CD4-positive, alpha-beta T cell treated with Interleukin-4 for 4 hours (primary cell): ENCODE measurements around the gene GPAM.

Source experiments
- DNase-seq: peaks from one replicate; pipeline ENCODE4 v3.0.0-alpha.2; 2020

GPAM gene

DNA sequence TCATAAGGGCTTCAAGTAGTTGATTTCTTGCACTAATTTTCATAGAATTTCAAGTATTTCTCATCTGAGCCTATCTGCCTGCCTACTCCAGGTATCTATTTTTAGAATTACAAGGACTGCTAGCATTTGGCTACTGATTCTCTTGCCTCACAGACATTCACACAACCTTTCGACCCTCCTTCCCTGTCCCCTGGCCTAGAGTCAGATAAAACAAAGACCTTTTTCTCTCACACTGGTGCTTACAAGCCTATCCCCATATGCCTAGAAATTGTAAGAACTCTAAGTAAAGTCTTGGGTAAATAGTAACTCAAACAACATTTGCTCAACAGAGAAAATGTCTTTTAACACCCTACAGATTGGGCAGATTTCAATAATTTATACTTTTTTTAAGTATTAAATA lies 6.3 kb downstream of the GPAM start:
- DNase-seq: no peak

DNA sequence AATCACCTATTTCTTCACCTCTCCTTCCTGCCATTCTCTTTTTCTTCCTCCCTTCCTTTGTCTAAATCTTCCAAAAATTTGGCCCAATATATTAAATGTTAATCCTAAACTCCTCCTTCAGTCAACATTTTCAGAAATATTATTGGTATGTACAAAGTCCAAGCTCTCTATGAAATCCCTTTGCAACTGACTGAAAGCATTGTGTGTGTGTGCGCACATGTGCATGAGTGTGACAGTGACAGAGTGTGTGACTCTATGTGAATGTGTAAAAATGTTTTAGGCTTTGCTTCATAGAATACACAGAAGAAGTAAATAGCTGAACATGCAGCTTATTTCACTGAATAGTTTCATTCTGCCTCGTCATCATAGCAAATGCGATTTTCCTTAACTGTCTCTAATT lies 7.0 kb downstream of the GPAM start:
- DNase-seq: no peak

DNA sequence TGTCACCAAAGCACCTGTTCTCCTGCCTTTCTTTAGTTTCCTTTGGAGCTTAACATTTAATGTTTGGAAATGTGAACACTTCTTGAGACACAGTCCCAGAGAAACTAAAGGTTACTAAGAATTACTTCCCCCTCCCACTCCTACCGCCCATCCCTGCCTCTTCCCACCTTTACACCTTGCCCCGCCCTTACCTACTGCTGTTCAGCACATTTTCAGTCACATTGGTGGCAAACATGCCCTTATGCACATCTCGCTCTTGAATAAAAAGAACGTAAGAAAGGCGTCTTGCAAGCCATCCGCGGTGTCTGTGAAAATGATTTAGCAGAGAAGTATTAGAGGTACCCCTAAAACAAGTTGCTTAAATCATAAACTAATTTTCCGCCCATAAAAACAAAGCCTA lies 8.2 kb downstream of the GPAM start:
- no peak for DNase-seq

DNA sequence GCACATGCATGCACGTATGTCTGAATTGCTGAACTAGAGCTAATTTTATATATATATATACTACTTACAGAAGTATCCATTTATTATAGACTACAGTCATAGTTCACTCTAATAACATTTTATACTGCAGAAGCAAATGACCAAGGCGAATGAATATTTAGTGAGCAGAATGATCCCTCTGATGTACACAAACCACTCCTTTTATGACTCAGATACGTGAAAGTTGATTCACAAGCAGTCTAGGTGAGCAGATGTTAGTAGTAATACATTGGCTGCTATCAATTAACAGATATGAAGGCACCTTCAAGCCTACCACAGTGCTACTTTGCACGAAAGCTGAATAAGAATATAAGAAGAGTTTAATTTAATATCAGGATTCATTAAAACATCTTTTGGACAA lies 10.4 kb downstream of the GPAM start:
- no peak for DNase-seq

DNA sequence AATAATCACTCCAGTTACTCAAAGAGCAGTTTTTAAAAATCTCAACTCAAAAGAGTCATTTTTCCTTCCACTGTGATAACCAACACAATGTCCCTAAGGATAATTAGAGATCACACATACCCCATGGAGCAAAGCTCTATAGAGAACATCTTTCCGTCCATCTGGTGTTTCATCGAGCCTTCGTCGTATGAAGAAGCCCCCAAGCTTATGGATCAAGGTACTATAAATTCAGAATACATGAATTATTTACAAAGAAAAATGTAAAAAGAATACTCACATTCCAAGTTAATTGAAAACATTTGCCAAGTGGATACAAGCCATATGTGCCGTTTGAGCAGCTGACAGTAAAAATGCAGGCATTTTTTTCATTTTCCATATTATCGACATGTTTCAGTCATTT lies 14.8 kb downstream of the GPAM start:
- no peak for DNase-seq

DNA sequence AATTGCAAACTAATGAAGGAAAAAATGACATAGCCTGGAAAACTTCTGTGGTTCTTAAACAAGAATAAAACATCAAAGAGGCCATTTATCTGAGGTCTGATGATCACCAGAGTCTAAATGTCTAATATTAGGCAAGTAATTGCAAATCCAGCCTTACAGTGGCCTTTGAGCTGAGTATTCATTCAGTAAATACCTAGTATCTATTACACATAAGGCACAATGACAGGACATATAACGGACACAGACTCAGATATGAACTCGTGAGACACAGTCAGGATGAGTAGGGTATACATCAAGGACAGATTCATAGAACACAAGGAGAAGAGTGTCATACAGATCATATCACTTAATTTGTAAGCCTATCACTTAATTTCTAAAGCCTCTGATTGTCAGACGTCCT lies 16.8 kb downstream of the GPAM start:
- no peak for DNase-seq

DNA sequence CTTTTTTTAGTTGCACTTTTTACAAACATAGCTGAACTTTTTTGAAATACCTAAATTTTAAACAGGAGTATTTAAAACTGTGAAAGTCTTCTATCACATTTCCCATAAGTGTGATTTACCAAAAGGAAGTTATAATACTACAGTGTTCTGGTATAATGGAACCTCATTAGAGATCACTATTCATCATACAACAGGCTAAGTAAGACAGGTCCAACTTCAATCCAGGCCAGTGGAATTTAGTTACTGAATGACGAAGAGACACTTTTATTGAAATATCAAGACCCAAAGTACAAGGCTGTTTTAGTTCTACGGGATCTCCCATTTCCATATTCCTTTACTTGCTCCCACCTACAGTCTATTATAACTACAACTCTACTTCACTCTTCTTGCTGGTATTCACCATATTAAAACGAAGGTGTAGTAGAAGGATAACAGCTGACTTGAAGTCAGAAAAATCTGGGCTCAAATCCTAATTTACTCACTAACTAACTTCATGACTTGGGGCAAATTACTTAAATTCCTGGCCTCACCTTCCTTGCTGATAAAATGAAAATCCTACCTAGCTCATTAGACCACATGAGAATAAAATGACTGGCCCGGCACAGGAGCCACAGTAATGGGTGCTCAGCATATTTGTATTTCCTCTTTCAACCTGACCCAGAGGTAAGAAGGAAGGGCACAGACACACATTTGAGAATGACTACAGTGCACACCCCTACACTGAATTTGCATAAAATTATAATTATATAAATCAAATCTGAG lies 21.6 kb downstream of the GPAM start:
- DNase-seq: no peak

DNA sequence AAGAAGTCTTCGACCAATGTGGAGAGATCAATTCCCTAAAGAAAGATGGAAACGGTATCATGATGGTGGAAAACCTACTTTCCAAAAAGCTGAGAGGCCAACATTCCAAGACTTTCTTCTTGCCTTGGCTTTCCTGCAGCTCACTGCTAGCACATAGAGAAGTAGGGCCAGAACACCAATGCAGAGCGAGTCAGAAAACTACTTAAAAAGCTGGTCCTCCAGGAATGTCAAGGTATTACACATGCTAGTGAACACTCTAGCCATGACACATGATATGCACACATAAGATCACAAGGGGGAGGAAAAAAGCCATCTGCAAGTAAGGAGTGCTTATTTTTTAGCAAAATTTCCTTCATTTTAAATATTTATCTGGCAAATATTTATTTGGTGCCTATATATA lies 22.7 kb downstream of the GPAM start:
- DNase-seq: no peak

DNA sequence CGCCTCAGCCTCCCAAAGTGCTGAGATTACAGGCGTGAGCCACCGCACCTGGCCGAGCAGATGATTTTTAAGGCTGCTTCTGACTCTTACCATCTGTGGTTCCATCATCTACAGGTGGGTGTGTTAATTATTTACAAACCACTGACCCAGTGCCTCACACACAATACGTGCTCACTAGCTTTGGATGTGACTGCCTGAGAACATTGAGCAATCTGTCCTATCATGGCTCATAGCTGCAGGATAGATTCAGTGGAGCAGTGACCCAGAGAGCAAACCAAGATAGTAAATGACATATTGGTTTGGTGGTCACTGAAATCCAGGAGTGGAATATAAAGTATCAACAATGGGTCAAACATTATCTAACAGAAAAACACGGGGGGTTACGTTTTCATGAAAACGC lies 24.1 kb downstream of the GPAM start:
- DNase-seq: no peak

DNA sequence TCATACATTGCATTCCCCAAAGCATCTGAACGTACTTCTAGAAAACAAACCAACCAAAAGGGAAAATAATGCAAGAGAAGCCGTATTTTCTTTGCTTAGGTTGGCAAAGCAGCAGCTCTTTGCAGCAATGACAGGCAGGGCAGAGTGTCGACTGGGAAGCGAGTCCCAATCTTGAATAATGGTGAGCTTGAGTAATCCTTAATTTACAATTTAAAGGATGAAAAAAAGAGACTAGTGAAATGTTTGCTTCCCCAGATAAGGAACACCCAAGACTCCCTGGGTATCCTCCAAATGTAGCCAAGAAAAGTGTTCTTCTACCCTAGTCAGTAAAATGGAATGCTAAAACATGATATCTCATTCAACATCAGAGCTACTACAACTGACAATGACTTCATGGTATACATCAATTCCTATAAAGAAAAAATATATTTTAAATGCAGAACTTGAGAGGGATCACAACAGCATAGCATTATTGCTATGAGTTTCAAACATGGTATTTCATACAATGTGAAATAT lies 32.0 kb downstream of the GPAM start:
- no peak for DNase-seq

DNA sequence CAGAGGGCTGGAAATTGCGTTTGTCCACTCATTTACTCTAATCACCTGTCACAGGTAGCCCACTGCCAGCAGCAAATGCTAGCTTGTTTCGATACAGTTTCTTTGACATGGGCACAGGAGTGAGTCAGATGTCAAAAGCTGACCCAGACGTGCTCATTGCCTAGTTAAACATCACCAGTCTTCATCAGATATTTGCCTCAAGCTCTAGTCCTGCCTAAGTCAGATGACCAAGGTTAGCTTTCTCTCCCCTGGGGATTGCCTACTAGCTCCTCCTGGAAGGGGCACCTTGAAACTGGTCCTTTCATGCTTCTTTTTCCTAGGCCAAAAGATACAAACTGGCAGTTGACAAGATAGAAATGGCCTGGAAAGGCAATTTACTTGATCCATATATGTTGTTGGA lies 35.2 kb downstream of the GPAM start:
- no peak for DNase-seq

DNA sequence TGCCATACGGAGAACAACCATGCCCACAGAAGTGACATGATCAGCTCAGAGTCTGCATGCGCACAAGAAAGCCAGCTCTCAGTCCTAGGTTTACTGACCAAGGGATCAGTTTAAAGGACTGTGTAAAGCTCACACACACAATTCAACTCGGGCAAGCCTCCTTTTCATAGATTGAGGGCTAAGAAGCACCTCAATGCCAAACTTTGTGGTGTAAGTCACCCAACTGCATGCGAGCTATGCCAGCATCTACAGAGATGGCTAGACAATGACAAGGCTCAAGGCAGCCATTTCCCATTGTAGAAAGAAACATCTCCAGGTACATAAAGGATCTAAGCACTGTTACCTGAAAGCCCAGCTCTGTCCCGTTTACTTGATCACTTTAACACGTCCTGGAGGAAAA lies 36.8 kb downstream of the GPAM start:
- no peak for DNase-seq

DNA sequence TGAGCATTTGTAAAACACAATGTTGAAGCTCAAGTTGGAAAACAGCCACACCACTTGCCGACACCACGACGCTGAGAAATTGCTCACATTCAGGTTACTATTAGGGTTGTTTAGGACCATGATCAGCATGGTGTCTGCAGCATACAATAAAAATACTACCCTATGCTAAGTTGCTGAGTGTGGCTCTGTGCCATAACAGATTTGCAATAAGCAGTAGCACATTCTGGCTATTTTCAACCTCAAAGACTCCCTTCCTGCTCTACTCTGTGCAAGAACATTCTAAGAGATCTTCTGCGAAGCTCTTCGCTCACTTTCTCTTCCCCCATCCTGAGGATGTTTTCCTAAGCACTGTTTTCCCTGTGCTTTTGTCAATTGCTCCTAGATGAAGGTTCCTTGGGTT lies 38.3 kb downstream of the GPAM start:
- no peak for DNase-seq

DNA sequence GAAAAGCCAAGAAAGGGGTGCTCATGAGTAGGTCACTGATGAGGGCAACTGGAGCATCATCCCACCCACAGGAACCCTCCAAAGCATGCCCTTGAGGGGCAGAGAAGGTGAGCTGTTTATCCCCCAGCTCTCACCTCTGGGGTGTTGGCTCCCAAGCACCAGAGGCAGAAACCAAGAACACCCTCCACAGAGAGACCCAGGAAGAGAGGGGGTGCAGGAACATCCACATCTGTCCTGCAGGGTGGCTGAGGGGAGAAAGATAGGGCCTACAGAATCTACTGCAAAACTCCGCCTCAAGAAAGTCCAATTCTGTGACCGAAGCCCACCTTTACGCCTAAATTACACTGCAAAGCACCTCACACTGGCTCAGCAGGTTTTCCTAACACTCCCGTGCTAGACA lies 40.1 kb downstream of the GPAM start:
- DNase-seq: no peak

DNA sequence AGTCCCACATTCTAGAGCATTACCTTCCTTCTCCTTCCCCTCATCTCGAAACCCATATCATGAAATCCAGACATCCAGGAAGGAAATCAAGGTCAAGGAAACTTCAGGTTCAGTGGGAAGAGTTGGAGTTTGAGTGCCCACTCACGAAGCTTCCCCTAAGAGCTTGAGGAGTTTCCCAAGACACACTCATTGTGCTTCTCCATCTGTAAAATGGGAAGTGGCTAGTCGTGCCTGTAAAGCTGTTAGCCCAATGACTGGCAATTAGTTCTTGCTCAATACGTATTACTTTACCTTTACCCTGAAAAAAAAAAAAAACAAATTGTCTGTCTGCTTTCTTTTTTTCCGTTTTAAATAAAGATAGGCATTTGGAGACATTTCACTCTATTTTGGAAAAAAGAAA lies 42.3 kb downstream of the GPAM start:
- no peak for DNase-seq

DNA sequence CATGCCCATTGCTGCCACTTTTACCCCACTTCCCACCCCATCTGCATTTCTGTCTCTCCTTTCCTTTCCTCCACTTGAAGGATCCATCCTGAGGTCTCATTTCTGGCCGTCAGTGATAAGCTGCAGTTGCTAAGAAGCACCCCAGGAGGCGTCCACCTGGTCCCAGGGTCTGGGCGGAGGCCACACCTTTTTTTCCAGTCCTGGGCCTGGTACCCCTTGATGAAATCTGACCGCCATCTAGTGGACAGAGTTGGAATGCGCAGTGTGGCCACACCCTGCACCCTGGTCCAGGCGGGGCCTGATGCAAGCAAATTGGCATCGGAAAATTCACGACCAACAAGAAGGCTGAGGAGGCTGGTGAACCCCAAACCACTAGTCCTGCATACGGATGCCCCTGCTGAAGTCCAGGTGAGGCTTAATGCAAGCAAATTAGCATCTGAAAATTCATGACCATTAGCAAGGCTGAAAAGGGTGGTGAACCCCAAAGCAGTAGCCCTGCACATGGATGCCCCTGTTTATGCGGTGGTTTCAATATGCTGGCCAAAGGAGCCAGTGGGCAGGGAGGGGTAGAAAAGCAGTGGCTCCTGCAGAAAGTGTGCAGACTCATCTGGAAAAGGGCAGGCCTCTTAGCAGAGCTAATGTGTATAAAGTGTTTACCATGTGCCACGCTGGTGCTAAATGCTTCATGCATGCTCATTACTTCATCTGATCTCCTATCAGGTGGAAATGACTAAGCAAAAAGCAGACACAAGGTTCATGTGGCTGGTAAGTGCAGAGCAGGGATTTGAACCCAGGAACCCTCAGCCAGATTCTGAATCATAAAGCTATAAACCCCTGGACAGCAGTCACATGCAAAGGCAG lies 43.2 kb downstream of the GPAM start:
- peak; percentile 46 for DNase-seq

DNA sequence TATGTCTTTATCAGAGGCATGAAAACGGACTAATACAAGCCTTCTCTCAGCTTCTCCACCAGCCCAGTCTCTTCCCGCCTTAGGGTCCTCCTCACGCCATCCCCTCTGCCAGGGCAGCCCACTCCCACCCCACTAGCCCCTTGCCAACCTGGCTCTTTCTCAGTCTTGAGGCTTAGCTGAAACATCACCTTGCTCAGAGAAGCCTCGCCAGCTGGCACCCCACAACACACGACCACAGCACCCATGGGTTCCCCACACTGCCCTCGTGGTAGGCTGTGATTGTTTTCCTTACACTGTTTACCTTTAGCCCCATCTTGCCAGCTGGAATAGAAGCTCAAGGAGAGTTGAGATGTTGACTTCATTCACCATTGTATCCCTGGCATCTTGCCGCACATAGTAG lies 44.4 kb downstream of the GPAM start:
- no peak for DNase-seq

DNA sequence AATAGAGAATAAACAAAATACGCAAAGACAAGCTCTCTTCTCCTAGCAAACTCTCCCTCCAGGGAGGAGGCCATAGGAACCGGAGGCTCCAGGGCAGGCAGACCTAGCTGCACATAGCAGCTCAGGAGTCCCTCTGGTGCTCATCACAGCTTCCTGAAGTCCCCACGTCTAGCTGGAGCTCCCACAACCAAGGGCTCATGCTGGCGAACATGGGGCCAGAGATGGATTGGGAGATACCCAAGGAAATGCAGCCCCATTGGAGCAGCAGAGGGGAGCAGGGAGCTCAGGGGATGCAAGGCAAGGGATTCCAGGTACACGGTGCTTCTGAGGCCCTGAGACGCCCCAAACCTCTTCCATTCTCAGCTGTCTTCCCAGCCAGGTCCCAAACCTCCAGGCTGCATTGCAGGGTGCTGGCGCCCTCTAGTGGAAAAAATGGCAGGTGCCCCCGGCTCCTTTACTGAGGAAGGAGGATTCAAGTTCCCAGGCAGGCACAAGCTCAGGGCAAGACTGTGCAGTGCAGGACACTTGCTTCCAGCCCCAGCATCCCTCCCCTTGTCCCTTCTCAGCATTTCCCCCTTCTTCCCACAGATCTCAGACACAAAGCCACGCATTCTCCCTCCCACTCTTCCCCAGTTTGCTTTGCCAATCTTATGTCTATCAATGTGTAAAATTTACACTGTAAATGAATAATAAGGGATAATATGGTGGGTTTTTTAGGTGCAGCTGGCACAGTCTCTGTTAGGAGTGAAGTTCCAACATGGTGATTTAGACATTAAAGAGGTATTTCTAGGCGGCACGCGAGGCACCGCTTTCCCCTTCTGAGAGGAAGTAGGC lies 46.2 kb downstream of the GPAM start:
- DNase-seq: peak; percentile 50

DNA sequence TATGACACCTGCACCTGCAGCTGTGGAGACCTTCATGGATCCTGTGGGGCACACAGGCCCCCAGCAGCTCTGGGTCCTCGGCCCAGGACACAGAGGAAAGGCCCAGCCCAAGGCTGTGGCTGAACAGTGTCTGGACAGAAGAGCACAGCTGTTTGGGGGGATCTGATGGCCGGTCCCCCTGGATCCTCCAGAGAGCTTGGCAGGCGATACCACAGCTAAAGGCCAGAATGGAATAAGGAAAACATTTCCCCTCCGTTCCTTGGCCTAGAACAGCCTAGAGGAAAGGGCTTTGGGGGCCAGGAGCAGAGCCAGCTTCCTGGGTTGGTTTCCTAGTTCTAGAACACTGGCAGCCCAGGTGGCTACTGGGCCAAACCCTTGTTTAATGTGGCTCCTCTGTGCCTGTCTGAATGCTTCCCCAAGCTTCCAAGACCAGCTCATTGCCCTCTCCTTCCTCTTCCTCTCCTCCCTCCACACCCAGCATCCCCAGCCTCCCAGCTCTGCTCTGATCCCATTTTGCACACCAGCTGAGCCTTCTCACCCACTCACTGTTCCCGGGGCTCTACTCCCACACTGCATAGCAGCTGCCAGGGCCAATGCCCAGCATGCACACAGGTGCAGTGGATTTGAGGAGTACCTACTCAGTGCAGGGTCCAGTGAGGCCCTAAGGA lies 46.9 kb downstream of the GPAM start:
- DNase-seq: no peak

DNA sequence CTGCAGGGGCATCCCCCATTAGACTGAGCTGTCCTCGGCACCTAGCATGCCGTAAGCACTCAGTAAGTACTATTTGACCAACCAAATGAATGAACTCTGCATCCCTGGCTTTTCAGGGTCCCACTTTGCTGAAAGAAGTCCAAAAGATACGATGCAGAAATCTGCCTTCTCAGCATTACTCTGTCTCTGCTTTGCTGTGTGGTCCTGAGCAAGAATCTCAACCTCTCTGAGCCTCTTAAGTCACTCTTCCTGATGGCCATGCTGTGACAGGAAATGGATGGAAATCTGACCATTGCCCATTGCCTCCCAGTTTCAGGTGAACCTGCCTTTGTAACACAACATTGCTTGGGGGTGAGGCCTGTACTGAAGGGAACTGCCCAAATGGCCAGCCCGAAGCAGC lies 48.0 kb downstream of the GPAM start:
- DNase-seq: no peak

DNA sequence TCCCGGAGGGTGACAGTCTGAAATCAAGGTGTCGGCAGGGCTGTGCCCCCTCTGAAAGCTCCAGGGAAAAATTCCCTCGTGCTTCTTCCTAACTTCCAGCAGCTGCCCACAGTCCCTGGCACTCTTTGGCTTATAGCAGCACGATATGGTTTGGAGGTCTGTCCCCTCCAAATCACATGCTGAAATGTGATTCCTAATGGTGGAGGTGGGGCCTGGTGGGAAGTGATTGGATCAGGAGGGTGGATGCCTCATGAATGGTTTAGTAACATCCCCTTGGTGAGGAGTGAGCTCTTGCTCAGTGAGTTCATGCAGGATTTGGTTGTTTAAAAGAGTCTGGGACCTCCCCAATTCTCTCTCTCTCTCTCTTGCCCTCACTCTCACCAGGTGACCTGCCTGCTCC lies 51.1 kb downstream of the GPAM start:
- no peak for DNase-seq

DNA sequence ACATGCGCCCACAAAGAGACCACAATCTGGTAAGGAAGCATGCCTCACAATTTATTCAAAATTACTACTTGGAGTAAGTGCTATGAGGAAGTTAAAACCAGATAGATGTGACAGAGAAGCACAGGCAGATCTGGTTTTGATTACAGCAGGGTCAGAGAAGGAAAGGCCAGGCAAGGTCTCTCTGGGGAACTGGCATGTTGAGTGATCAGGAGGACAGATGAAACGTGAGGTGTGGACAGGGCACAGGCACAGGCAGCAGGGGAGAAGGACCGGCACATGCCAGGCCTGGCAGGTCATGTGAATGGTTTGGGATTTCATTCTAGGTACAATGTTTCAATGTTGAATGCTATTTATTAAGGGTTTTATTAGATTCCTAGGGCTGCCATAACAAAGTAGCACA lies 51.6 kb downstream of the GPAM start:
- no peak for DNase-seq

DNA sequence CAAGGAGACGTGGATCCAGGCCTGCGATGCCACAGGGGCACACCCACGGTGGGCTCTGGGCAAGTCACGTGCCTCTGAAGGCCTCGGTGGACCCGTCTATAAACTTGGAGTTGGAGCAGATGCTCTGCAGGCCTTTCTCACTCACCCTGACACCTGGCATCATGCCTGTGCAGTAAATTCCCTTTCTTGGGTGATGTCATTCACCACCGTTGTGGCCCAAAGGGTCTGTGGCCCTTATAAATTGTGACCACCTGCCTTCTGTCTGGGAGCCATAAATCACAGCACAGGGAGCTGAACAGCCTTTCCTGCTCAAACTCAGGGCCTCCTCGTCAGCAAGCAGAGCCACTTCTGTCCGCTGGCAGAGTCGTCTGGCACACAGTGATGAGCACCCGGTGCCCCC lies 52.2 kb downstream of the GPAM start:
- DNase-seq: no peak
